ENCODE data around the gene KLF12.

GRCh38 chr13:74098077-74098476, 36.1 kb downstream of the KLF12 start:
- no peak for TF ChIP-seq CTCF (IDR thresholded peaks at IDR 0.05; ENCODE audit: low read depth, low read length, poor library complexity, severe bottlenecking)
- no peak for TF ChIP-seq EZH2phosphoT487 (IDR thresholded peaks at IDR 0.05; ENCODE audit: borderline replicate concordance, low read length)
